HG03066 (cell line): Measurements from ENCODE around the gene RNF13.
A peak's percentile ranks its signal among the peaks of the same experiment; 100 is the strongest.
"Not testable (repeated sequence)": the region's sequence is repeated elsewhere in the genome, so short reads cannot be mapped to it uniquely, and the experiment has no call there.

Source experiments
- ATAC-seq: cut with Tn5 transposase; IDR thresholded peaks from one replicate; pipeline ENCODE4 v1.9.1; 2021; ENCODE audit warnings: low read depth; ENCODE audit not compliant: unreplicated experiment

Gene RNF13

GRCh38 chr3:149800693-149801092 is 12.3 kb upstream of the RNF13 start:
- ATAC-seq, result no peak

GRCh38 chr3:149801195-149801594 is 11.8 kb upstream of the RNF13 start:
- ATAC-seq, result no peak

GRCh38 chr3:149801639-149802038 is 11.4 kb upstream of the RNF13 start:
- no peak for ATAC-seq

GRCh38 chr3:149806171-149806778 is 6.7 kb upstream of the RNF13 start:
- no peak for ATAC-seq

GRCh38 chr3:149808209-149808829 is 4.7 kb upstream of the RNF13 start:
- no peak for ATAC-seq

GRCh38 chr3:149809699-149810098 is 3.3 kb upstream of the RNF13 start:
- no peak for ATAC-seq

GRCh38 chr3:149810846-149811245 is 2.2 kb upstream of the RNF13 start:
- no peak for ATAC-seq

GRCh38 chr3:149812165-149812605 is 830 bp upstream of the RNF13 start:
- ATAC-seq, result no peak

GRCh38 chr3:149813367-149814281 is 609 bp downstream of the RNF13 start:
- peak; percentile 14 for ATAC-seq

GRCh38 chr3:149815321-149815720 is 2.3 kb downstream of the RNF13 start:
- ATAC-seq, result no peak

- ATAC-seq, result no peak
Observed at GRCh38 chr3:149815728-149816127, 2.7 kb downstream of the RNF13 start.

GRCh38 chr3:149816311-149816710 is 3.3 kb downstream of the RNF13 start:
- ATAC-seq, result no peak

GRCh38 chr3:149816986-149817385 is 4.0 kb downstream of the RNF13 start:
- ATAC-seq, result no peak

GRCh38 chr3:149819432-149819831 is 6.4 kb downstream of the RNF13 start:
- ATAC-seq, result no peak

- no peak for ATAC-seq
Observed at GRCh38 chr3:149820183-149820582, 7.2 kb downstream of the RNF13 start.

- no peak for ATAC-seq
Observed at GRCh38 chr3:149826636-149827035, 13.6 kb downstream of the RNF13 start.

GRCh38 chr3:149828390-149828789 is 15.4 kb downstream of the RNF13 start:
- ATAC-seq, result no peak

- not testable (repeated sequence) for ATAC-seq
Observed at GRCh38 chr3:149829631-149830030, 16.6 kb downstream of the RNF13 start.

GRCh38 chr3:149830902-149831301 is 17.9 kb downstream of the RNF13 start:
- no peak for ATAC-seq

- no peak for ATAC-seq
Observed at GRCh38 chr3:149831321-149831720, 18.3 kb downstream of the RNF13 start.

- no peak for ATAC-seq
Observed at GRCh38 chr3:149832086-149832485, 19.1 kb downstream of the RNF13 start.
